ENCODE results near the gene ZXDC.

ZXDC gene

GRCh38 chr3:126515066-126515706, 39.5 kb upstream of the ZXDC start:
- Histone ChIP-seq H3K27me3 (ENCODE audit: insufficient read depth, low read length, poor library complexity, severe bottlenecking) (no peaks in the 10 kb centered on the region), H3K4me1 (ENCODE audit: insufficient read depth, low read length, poor library complexity, severe bottlenecking) (peaks cover 31% of the 10 kb centered on the region), H3K4me3 (ENCODE audit: low read length, poor library complexity, severe bottlenecking) (no peak overlapping the region), H4K20me1 (ENCODE audit: insufficient read depth, low read length, poor library complexity, severe bottlenecking) (no peaks in the 10 kb centered on the region), H3K9ac (ENCODE audit: low read depth, low read length, poor library complexity, severe bottlenecking) (no peak overlapping the region), H3K4me2 (ENCODE audit: low read depth, low read length, poor library complexity, severe bottlenecking) (no peak overlapping the region), H3K9me2 (replicated peaks; ENCODE audit: low read depth, low read length) (no peaks in the 10 kb centered on the region), H3K79me2 (ENCODE audit: insufficient read depth, low read length) (no peaks in the 10 kb centered on the region), H3K36me3 (ENCODE audit: insufficient read depth, low read length) (no peaks in the 10 kb centered on the region), H2AFZ (ENCODE audit: low read length) (no peak overlapping the region), H3K9me3 (ENCODE audit: insufficient read depth, low read depth, low read length) (no peaks in the 10 kb centered on the region), H3F3A (ENCODE audit: low read depth) (no peaks in the 10 kb centered on the region)
- TF ChIP-seq EZH2phosphoT487 (IDR thresholded peaks at IDR 0.05; ENCODE audit: borderline replicate concordance) = no peak
- TF ChIP-seq CTCF (conservative IDR thresholded peaks at IDR 0.05; ENCODE audit: low read length) = no peak

- Histone ChIP-seq H2AFZ (ENCODE audit: low read length) (no peak overlapping the region), H3K4me1 (ENCODE audit: insufficient read depth, low read length, poor library complexity, severe bottlenecking) (peaks cover 27% of the 10 kb centered on the region), H3K36me3 (ENCODE audit: insufficient read depth, low read length) (no peaks in the 10 kb centered on the region)
Observed at GRCh38 chr3:126514161-126514560, 38.5 kb upstream of the ZXDC start.

GRCh38 chr3:126512916-126513650, 37.4 kb upstream of the ZXDC start:
- TF ChIP-seq EZH2phosphoT487 (IDR thresholded peaks at IDR 0.05; ENCODE audit: borderline replicate concordance) (no peak), CTCF (conservative IDR thresholded peaks at IDR 0.05; ENCODE audit: low read length) (no peak)
- H3K4me1 ChIP-seq (ENCODE audit: insufficient read depth, low read length, poor library complexity, severe bottlenecking) = peaks cover 16% of the 10 kb centered on the region
- no peaks in the 10 kb centered on the region for H3K9me2 ChIP-seq (replicated peaks; ENCODE audit: low read depth, low read length)
- no peak overlapping the region for H2AFZ ChIP-seq (ENCODE audit: low read length)
- no peaks in the 10 kb centered on the region for H3K9me3 ChIP-seq (ENCODE audit: insufficient read depth, low read depth, low read length)
- no peaks in the 10 kb centered on the region for H4K20me1 ChIP-seq (ENCODE audit: insufficient read depth, low read length, poor library complexity, severe bottlenecking)
- H3K79me2 ChIP-seq (ENCODE audit: insufficient read depth, low read length) = no peaks in the 10 kb centered on the region
- H3K36me3 ChIP-seq (ENCODE audit: insufficient read depth, low read length) = no peaks in the 10 kb centered on the region
- no peaks in the 10 kb centered on the region for H3K27me3 ChIP-seq (ENCODE audit: insufficient read depth, low read length, poor library complexity, severe bottlenecking)
- no peak overlapping the region for H3K4me3 ChIP-seq (ENCODE audit: low read length, poor library complexity, severe bottlenecking)
- H3F3A ChIP-seq (ENCODE audit: low read depth) = no peaks in the 10 kb centered on the region
- no peak overlapping the region for H3K9ac ChIP-seq (ENCODE audit: low read depth, low read length, poor library complexity, severe bottlenecking)
- no peak overlapping the region for H3K4me2 ChIP-seq (ENCODE audit: low read depth, low read length, poor library complexity, severe bottlenecking)

More at GRCh38 chr3:126514161-126514560, 38.5 kb upstream of the ZXDC start:
- no peak overlapping the region for H3K4me2 ChIP-seq (ENCODE audit: low read depth, low read length, poor library complexity, severe bottlenecking)
- no peaks in the 10 kb centered on the region for H3K27me3 ChIP-seq (ENCODE audit: insufficient read depth, low read length, poor library complexity, severe bottlenecking)
- no peaks in the 10 kb centered on the region for H3F3A ChIP-seq (ENCODE audit: low read depth)
- H3K9ac ChIP-seq (ENCODE audit: low read depth, low read length, poor library complexity, severe bottlenecking) = no peak overlapping the region
- H3K79me2 ChIP-seq (ENCODE audit: insufficient read depth, low read length) = no peaks in the 10 kb centered on the region
- no peaks in the 10 kb centered on the region for H4K20me1 ChIP-seq (ENCODE audit: insufficient read depth, low read length, poor library complexity, severe bottlenecking)
- H3K9me2 ChIP-seq (replicated peaks; ENCODE audit: low read depth, low read length) = no peaks in the 10 kb centered on the region
- no peak for TF ChIP-seq EZH2phosphoT487 (IDR thresholded peaks at IDR 0.05; ENCODE audit: borderline replicate concordance)
- no peak for TF ChIP-seq CTCF (conservative IDR thresholded peaks at IDR 0.05; ENCODE audit: low read length)
- no peaks in the 10 kb centered on the region for H3K9me3 ChIP-seq (ENCODE audit: insufficient read depth, low read depth, low read length)
- H3K4me3 ChIP-seq (ENCODE audit: low read length, poor library complexity, severe bottlenecking) = no peak overlapping the region

Data from Loucy (cell line).